Measurements from ENCODE around the gene PSTPIP1. TPM values are rescaled to one million over a fixed set of nuclear protein-coding genes. Genes with fewer than 3 reads are reported as not detected.

Gene PSTPIP1
- total RNA-seq, 1 donor from 2014 or later: 16.0 TPM

DNA sequence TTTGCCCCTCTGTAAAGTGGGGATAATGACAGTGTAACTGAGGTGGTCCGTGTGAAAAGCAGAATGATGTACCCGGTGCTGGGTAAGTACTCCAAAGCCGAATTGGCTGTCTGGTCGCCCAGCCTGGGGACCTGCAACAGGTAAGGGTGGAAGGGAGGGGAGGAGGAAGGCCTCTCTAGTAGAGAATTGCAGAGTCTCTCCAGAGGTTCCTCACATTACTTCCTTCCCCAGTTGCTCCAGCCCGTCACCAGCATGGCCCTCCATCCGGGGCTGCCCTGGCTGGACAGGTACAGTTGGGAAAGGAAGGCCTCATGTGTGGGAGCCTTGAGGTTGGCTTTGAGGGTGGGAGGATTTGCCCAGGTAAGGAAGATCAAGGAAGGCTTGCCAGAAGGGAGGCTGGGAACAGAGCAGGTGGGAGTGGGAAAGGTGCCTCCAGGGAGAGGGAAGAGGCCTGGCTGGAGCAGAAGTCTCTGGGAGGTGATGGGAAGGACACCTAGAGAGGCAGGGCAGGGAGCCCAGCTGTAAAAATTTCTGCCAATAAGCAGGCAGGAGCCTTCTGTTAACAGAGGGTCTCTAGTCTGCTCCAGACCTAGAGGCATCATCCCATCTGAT, 1.7 kb upstream of the PSTPIP1 start:
- Histone ChIP-seq H3K27me3 (no peaks in the 10 kb centered on the region), H3K4me3 (no peak overlapping the region), H3K4me1 (peaks cover 11% of the 10 kb centered on the region), H3K27ac (peak overlapping the region; percentile 30), H3K9me3 (no peaks in the 10 kb centered on the region), H3K36me3 (no peaks in the 10 kb centered on the region)
- TF ChIP-seq CTCF (IDR thresholded peaks at IDR 0.05): no peak
- intact Hi-C loops (cut with DNase I): no loop called here
- DNase-seq (peak; percentile 41), ATAC-seq (no peak)

- no peaks in the 10 kb centered on the region for H3K36me3 ChIP-seq
- no peak overlapping the region for H3K4me3 ChIP-seq
- ATAC-seq (peak; percentile 53), DNase-seq (peak; percentile 69)
- H3K4me1 ChIP-seq: peaks cover 5% of the 10 kb centered on the region
- intact Hi-C loops (cut with DNase I): no loop called here
- H3K27ac ChIP-seq: peak overlapping the region; percentile 77
- no peaks in the 10 kb centered on the region for H3K9me3 ChIP-seq
- TF ChIP-seq CTCF (IDR thresholded peaks at IDR 0.05): no peak
- H3K27me3 ChIP-seq: no peaks in the 10 kb centered on the region
Measured at GRCh38 chr15:76994001-76994400, 925 bp upstream of the PSTPIP1 start.

GRCh38 chr15:76994496-76994895, 430 bp upstream of the PSTPIP1 start:
- intact Hi-C loops (cut with DNase I): no loop called here
- H3K9me3 ChIP-seq: no peaks in the 10 kb centered on the region
- no peak for ATAC-seq
- H3K27ac ChIP-seq: peak overlapping the region; percentile 77
- H3K4me1 ChIP-seq: peaks cover 5% of the 10 kb centered on the region
- no peaks in the 10 kb centered on the region for H3K36me3 ChIP-seq
- DNase-seq: peak; percentile 46
- no peaks in the 10 kb centered on the region for H3K27me3 ChIP-seq
- TF ChIP-seq CTCF (IDR thresholded peaks at IDR 0.05): no peak
- no peak overlapping the region for H3K4me3 ChIP-seq

- H3K4me3 ChIP-seq: peak overlapping the region; percentile 42
- no peaks in the 10 kb centered on the region for H3K9me3 ChIP-seq
- no peak for TF ChIP-seq CTCF (IDR thresholded peaks at IDR 0.05)
- intact Hi-C loops (cut with DNase I): no loop called here
- H3K27me3 ChIP-seq: no peaks in the 10 kb centered on the region
- H3K27ac ChIP-seq: peak overlapping the region; percentile 51
- peaks cover 5% of the 10 kb centered on the region for H3K4me1 ChIP-seq
- ATAC-seq (no peak), DNase-seq (no peak)
- H3K36me3 ChIP-seq: no peaks in the 10 kb centered on the region
Measured at GRCh38 chr15:76996076-76996525, 1.2 kb downstream of the PSTPIP1 start.

GRCh38 chr15:76996526-76997401, 1.8 kb downstream of the PSTPIP1 start:
- intact Hi-C loops (cut with DNase I): no loop called here
- Histone ChIP-seq H3K27me3 (no peaks in the 10 kb centered on the region), H3K4me1 (peaks cover 5% of the 10 kb centered on the region), H3K36me3 (no peaks in the 10 kb centered on the region), H3K27ac (peak overlapping the region; percentile 51), H3K9me3 (no peaks in the 10 kb centered on the region), H3K4me3 (peak overlapping the region; percentile 42)
- DNase-seq (peak; percentile 62), ATAC-seq (peak; percentile 11)
- TF ChIP-seq CTCF (IDR thresholded peaks at IDR 0.05): no peak

All from upper lobe of right lung (tissue), 1 donor.